ENCODE measurements around the gene MEIS2.

Gene MEIS2

DNA sequence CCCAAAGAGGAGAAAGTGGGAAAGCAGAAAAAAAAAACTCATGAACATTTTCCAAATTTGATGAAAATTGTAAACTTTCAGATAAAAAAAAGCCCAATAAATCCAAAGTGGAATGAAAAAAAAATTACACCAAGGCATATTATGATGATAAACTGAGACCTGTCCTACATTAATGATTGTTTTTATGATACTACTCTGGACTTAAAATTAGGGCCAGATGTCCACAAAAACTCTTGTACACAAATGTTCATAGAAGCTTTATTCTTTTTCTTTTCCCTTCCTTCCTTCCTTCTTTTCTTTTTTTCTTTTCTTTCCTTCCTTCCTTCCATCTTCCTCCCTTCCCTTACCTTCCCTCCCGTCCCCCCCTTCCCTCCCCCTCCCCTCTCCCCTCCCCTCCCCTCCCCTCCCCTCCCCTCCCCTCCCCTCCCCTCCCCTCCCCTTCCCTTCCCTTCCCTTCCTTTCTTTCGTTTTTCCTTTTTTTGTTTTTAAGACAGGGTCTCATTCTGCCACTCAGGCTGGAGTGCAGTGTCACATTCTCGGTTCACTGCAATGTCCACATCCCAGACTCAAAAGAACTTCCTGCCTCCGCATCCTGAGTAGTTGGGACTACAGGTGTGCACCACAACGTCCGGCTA lies 243.9 kb downstream of the MEIS2 start:
- no peaks in the 10 kb centered on the region for H3K27me3 ChIP-seq (ENCODE audit: insufficient read depth, low read depth)
- no peak overlapping the region for H3K4me2 ChIP-seq
- no peak overlapping the region for H2AFZ ChIP-seq (ENCODE audit: low read depth)
- no peaks in the 10 kb centered on the region for H3K36me3 ChIP-seq (ENCODE audit: insufficient read depth)
- H3K4me3 ChIP-seq (IDR thresholded peaks at IDR 0.05; ENCODE audit: insufficient read depth, low read depth, low read length): no peak overlapping the region
- TF ChIP-seq CTCF (conservative IDR thresholded peaks at IDR 0.05; ENCODE audit: low read depth, low read length): no peak
- no peaks in the 10 kb centered on the region for H3K4me1 ChIP-seq (ENCODE audit: low read depth, poor library complexity, severe bottlenecking)
- H3K27ac ChIP-seq: no peak overlapping the region
- H3K9ac ChIP-seq: no peak overlapping the region
- H4K20me1 ChIP-seq (ENCODE audit: insufficient read depth): no peaks in the 10 kb centered on the region
- no peaks in the 10 kb centered on the region for H3K79me2 ChIP-seq (ENCODE audit: insufficient read depth, low read depth)

DNA sequence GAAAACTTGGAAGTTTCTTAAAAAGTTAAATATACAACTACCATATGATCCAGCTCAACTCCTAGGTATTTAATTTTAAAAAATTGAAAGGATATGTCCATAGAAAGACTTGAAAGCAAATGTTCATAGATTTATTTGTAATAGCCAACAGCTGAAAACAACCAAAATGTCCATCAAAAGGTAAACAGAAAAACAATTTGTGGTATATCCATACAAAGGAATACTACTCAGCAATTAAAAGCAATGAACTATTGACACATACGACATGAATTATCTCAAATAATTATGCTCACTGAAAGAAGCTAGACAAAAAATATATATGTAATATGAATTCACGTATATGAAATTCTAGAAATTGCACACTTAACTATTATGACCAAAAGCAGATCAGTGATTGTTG lies 249.5 kb downstream of the MEIS2 start:
- Histone ChIP-seq H3K36me3 (ENCODE audit: insufficient read depth) (no peaks in the 10 kb centered on the region), H4K20me1 (ENCODE audit: insufficient read depth) (no peaks in the 10 kb centered on the region), H3K9ac (no peak overlapping the region), H3K27me3 (ENCODE audit: insufficient read depth, low read depth) (no peaks in the 10 kb centered on the region), H2AFZ (ENCODE audit: low read depth) (no peak overlapping the region), H3K4me2 (no peak overlapping the region), H3K27ac (no peak overlapping the region), H3K4me1 (ENCODE audit: low read depth, poor library complexity, severe bottlenecking) (no peaks in the 10 kb centered on the region), H3K4me3 (IDR thresholded peaks at IDR 0.05; ENCODE audit: insufficient read depth, low read depth, low read length) (no peak overlapping the region), H3K79me2 (ENCODE audit: insufficient read depth, low read depth) (no peaks in the 10 kb centered on the region)
- no peak for TF ChIP-seq CTCF (conservative IDR thresholded peaks at IDR 0.05; ENCODE audit: low read depth, low read length)

DNA sequence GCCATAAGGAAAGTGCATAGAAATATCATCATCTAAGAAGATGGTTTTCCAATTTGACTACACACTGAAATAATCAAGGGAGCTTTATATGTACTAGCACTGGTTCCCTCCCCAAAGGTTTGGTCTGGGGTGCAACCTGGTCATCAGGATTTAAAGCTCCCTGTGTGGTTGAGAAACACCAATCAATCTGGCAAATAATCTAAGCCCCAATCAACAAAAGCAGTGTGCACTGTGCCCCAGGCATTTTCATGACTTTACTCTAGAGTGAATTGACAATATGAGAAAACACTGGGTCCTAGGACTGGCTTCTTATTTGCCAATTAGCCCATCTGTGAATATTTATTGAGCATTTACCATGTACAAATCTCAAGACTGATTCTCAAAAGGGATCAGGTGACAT lies 255.1 kb downstream of the MEIS2 start:
- H3K4me3 ChIP-seq (IDR thresholded peaks at IDR 0.05; ENCODE audit: insufficient read depth, low read depth, low read length): no peak overlapping the region
- H3K9ac ChIP-seq: no peak overlapping the region
- no peaks in the 10 kb centered on the region for H4K20me1 ChIP-seq (ENCODE audit: insufficient read depth)
- H3K79me2 ChIP-seq (ENCODE audit: insufficient read depth, low read depth): no peaks in the 10 kb centered on the region
- no peak overlapping the region for H3K27ac ChIP-seq
- TF ChIP-seq CTCF (conservative IDR thresholded peaks at IDR 0.05; ENCODE audit: low read depth, low read length): no peak
- no peak overlapping the region for H3K4me2 ChIP-seq
- H3K27me3 ChIP-seq (ENCODE audit: insufficient read depth, low read depth): no peaks in the 10 kb centered on the region
- no peaks in the 10 kb centered on the region for H3K4me1 ChIP-seq (ENCODE audit: low read depth, poor library complexity, severe bottlenecking)
- H2AFZ ChIP-seq (ENCODE audit: low read depth): no peak overlapping the region
- no peaks in the 10 kb centered on the region for H3K36me3 ChIP-seq (ENCODE audit: insufficient read depth)

GRCh38 chr15:36844534-36844998 lies 255.8 kb downstream of the MEIS2 start:
- Histone ChIP-seq H3K27me3 (ENCODE audit: insufficient read depth, low read depth) (no peaks in the 10 kb centered on the region), H3K36me3 (ENCODE audit: insufficient read depth) (no peaks in the 10 kb centered on the region), H3K4me2 (no peak overlapping the region), H3K27ac (no peak overlapping the region), H3K79me2 (ENCODE audit: insufficient read depth, low read depth) (no peaks in the 10 kb centered on the region), H2AFZ (ENCODE audit: low read depth) (no peak overlapping the region), H3K9ac (no peak overlapping the region), H4K20me1 (ENCODE audit: insufficient read depth) (no peaks in the 10 kb centered on the region), H3K4me1 (ENCODE audit: low read depth, poor library complexity, severe bottlenecking) (no peaks in the 10 kb centered on the region), H3K4me3 (IDR thresholded peaks at IDR 0.05; ENCODE audit: insufficient read depth, low read depth, low read length) (no peak overlapping the region)
- TF ChIP-seq CTCF (conservative IDR thresholded peaks at IDR 0.05; ENCODE audit: low read depth, low read length): no peak

Data from KMS-11 (cell line).